HG02885 (cell line): ENCODE measurements around the gene DNAI7.

ENCODE experiments used
- ATAC-seq: cut with Tn5 transposase; IDR thresholded peaks from one replicate; pipeline ENCODE4 v1.9.1; 2021; ENCODE audit warnings: mild to moderate bottlenecking; ENCODE audit not compliant: unreplicated experiment, poor library complexity

Gene DNAI7

DNA sequence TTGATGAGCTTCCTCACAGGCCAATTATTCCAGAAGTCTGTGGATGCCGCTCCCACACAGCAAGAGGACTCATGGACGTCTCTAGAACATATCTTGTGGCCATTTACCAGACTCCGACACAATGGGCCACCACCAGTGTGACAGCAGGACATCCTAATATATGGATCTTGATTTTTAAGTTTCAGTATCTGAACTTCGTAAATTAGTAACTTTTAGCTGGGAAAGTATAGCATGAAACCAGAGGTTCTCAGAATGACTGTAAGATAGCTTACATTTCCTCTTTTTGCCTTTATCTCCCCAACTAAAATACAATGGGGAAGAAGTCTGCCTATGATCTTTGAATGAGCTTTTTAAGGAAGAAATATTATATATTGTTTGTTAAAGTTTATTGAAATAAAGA is 87.0 kb downstream of the DNAI7 start:
- peak; percentile 93 for ATAC-seq

- ATAC-seq, result no peak
Observed at GRCh38 chr12:25106818-25107217, 88.1 kb downstream of the DNAI7 start.

DNA sequence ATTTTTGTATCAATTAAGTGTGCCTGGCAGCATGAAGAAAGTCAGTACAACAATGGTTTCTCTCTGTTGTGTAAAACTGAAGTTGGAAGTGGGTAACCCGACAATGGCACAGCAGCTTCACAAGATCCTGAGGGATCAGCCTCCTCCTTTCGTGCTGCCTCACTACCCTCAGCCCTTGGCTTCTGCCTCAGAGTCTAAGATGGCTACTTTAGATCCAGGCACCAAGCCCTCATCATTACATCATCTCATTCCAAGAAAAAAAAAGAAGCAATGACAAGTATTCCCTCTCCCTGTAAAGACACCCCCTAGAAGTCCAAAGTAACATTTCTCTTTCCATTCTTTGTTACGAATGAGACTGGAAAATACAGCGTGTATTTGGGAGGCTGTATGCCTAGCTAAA is 92.6 kb downstream of the DNAI7 start:
- ATAC-seq, result no peak

DNA sequence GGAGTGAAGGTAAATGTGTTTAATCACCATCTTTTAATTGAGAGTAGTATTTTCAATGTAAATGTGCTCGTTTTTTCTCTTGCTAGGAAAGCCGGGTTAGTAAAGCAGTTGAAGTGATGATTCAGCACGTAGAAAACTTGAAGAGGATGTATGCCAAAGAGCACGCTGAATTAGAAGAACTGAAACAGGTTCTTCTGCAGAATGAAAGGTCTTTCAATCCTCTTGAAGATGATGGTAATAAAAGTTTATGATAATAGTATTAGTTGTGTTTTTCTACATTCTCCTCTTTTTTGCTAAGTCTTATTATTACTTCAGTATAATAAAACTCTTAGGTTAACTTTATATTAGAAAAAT is 93.9 kb downstream of the DNAI7 start:
- peak; percentile 64 for ATAC-seq

DNA sequence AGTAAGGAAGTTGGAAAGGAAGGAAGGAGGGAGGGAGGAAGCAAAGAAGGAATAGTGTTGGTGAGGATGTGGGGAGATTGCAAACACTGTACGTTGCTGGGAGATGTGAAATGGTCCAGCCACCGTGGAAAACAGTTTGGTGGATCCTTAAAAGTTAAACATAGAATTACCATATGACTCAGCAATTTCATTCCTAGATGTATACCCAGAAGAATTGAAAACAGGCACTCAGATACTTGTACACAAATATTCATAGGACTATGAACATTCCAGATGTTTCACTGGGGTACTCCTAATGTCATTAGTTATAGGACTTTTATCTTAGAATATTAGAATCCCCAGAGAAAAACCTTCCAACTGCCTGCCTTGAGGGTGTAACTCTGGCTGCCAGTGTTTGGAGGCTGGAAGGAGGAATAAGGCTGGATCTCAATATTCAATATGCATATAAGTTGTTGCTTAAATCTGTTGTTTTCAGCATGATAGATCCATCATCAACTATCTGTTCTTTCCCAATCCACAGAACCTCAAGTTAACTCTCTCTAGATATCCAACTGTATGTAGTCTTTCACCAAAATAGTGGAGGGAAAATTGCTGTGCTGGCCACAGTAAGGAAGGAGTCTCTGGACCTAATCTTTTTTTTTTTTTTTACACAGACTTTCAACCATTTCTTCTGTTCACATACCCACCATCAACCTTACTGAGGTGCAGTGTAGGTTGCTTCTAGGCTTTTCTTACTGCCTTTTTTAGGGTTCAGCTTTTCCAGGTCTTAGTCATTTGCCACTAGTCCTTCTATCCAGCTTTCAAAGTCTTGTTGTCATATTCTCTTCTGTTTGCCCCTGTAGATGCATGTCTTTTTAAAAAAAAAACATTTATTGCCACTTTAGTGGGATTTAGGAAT is 94.5 kb downstream of the DNAI7 start:
- peak; percentile 47 for ATAC-seq

GRCh38 chr12:25099010-25099409 is 96.0 kb downstream of the DNAI7 start:
- no peak for ATAC-seq

GRCh38 chr12:25089738-25090137 is 105.2 kb downstream of the DNAI7 start:
- ATAC-seq, result no peak

GRCh38 chr12:25087596-25087995 is 107.4 kb downstream of the DNAI7 start:
- no peak for ATAC-seq

DNA sequence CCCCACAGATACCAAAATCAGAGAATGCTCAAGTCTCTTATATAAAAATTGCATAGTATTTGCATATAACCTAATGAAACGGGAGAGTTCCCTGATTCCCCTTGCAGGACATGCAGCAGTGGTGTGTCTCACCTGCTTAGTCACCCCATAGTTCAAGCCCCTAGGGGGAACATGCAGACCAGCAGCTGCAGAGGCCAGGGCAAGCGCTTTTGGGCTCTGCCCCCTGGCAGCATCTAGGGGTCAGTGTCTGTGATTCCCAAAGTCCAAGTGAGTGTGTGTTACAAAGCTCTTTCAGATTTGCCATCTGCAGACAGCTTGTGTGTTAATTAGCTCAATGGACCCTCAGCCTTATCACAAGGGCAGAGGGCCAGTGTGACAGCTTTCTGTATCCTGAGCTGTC is 110.1 kb downstream of the DNAI7 start:
- no peak for ATAC-seq

- no peak for ATAC-seq
Observed at GRCh38 chr12:25083211-25083610, 111.7 kb downstream of the DNAI7 start.

- no peak for ATAC-seq
Observed at GRCh38 chr12:25082628-25083027, 112.3 kb downstream of the DNAI7 start.

DNA sequence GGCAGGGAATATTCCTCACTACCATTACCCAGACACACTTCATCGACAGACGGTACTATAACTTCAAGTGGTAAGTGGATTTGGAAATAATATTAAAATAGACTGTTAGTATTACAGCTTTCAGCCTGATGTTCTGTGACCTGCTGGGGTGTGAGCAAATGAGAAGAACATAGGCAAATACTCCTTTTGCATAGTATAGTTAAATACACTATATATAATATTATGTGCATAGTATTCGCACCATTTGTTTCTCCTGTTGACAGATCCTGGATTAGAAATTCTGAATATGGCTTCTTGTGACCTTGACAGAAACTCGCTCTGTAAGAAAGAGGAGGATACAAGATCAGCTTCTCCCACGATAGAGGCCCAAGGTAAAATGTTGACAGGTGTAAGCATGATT is 115.6 kb downstream of the DNAI7 start:
- ATAC-seq, result no peak

- peak; percentile 75 for ATAC-seq
Observed at GRCh38 chr12:25074954-25075353, 120.0 kb downstream of the DNAI7 start.

- ATAC-seq, result no peak
Observed at GRCh38 chr12:25074113-25074512, 120.8 kb downstream of the DNAI7 start.

- ATAC-seq, result no peak
Observed at GRCh38 chr12:25072906-25073650, 121.9 kb downstream of the DNAI7 start.

- ATAC-seq, result no peak
Observed at GRCh38 chr12:25071366-25071765, 123.6 kb downstream of the DNAI7 start.

DNA sequence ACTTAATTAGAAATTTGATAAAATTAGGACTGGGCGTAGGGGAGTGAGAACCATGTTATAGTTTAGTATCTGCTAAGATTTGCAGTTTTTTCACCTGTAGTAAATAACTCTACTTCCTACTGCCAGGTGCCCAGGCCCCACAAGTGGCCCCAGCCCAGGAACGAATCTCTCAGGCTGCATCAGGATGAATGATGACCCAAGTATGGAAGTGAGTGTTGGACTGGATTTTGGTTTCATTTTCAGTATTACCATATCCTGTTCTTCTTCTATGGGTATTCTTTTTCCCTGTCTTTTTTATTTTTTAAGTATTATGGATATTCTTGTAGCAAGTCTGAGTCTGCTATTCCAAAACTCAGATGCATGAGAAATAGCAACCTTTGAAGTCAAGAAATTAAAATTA is 125.7 kb downstream of the DNAI7 start:
- no peak for ATAC-seq

- no peak for ATAC-seq
Observed at GRCh38 chr12:25065035-25065434, 129.9 kb downstream of the DNAI7 start.

DNA sequence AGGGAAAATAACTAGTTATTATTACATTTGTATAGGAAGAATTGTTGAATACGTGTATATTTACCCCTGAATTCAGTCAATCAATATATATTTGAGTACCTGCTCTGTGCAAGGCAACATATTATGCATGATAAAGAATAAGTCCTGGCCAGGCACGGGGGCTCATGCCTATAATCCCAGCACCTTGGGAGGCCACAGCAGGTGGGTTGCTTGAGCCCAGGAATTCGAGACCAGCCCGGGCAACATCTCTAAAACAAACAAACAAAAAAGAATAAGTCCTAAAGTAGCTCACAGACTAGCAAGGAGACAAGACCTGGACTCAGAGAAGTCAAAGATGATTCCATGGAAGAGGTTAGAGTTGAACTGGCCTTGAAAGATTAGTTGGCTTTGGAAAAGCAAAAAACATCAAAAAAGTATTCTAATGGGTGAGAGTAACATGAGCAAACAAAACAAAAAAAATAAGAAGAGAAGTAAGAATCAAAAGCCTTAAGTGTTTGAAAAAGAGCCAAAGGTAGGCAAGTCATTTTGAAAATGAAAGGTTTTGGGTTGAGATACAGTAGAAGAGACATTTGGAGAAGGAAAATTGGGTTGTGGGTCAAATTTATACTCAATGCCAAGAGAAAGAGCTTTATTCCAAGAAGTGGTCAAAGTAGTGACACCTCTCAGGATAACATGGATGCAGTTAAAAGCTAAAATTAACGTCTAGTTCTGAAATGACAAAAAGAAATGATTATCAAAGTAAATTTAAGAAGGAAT is 130.9 kb downstream of the DNAI7 start:
- no peak for ATAC-seq

DNA sequence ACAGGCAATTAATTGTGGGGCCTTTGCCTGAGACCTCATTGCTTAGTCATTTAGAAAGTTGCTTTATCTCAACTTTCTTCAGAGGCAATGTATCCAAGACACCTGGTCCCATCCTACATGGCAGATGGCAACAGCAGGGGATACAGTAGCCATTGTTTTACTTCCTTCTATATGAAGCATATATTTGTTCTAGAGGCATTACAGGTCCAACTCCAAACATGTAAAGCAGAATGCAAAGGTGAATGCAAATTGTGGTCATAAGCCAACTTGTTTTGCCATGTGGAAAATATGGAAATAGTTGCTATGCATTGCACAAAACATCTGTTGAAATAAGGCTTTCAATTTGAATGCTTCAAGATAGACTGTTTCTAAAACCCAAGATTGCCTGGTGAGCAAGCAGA is 136.3 kb downstream of the DNAI7 start:
- peak; percentile 43 for ATAC-seq
